Measurements from ENCODE around the gene MMD.

DNA sequence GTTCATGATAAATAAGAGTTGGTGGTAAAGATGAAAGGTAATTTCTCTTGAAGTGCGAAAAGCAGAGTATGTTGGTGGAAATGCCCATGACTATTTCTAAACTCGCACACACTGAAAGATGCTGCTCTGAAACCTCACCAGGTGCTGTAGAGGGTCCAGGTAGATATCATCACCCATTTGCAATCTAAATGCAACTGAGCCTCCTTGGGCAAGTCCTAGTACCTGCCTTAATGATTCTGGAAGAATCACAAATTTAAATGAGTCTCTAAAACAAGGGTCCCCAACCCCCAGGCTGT lies 5.9 kb upstream of the MMD start:
- TF ChIP-seq, protein P1, sequence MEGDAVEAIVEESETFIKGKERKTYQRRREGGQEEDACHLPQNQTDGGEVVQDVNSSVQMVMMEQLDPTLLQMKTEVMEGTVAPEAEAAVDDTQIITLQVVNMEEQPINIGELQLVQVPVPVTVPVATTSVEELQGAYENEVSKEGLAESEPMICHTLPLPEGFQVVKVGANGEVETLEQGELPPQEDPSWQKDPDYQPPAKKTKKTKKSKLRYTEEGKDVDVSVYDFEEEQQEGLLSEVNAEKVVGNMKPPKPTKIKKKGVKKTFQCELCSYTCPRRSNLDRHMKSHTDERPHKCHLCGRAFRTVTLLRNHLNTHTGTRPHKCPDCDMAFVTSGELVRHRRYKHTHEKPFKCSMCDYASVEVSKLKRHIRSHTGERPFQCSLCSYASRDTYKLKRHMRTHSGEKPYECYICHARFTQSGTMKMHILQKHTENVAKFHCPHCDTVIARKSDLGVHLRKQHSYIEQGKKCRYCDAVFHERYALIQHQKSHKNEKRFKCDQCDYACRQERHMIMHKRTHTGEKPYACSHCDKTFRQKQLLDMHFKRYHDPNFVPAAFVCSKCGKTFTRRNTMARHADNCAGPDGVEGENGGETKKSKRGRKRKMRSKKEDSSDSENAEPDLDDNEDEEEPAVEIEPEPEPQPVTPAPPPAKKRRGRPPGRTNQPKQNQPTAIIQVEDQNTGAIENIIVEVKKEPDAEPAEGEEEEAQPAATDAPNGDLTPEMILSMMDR (conservative IDR thresholded peaks at IDR 0.05; ENCODE audit: low read length): no peak
- TF ChIP-seq EZH2phosphoT487 (IDR thresholded peaks at IDR 0.05; ENCODE audit: borderline replicate concordance): no peak

All from Loucy (cell line).